Measurements from ENCODE around the gene ACIN1. TPM values are rescaled to one million over a fixed set of nuclear protein-coding genes. Genes with fewer than 3 reads are reported as not detected.

ACIN1 gene
- total and polyA plus RNA-seq, 2 of the 8 experiments (the other 6 are each of a cell fraction or from before 2014, with no cell fraction given) = 132 to 233 TPM

- Histone ChIP-seq H3K4ac (replicated peaks; ENCODE audit: insufficient read length, low read depth, low read length) (no peak overlapping the region), H2BK120ac (replicated peaks; ENCODE audit: low read depth, low read length) (no peak overlapping the region), H4K5ac (ENCODE audit: insufficient read length, low read depth, low read length) (no peak overlapping the region), H2BK15ac (ENCODE audit: low read length) (no peak overlapping the region), H3K27me3 (replicated peaks in 1 of 4; ENCODE audit: control insufficient read depth in 3 of 4, extremely low read depth in 1 of 4, insufficient read depth in 3 of 4, low read length in 3 of 4) (no peaks in the 10 kb centered on the region), H3K9ac (replicated peaks in 1 of 4; ENCODE audit: extremely low read depth in 1 of 4, low read depth in 3 of 4, low read length in 3 of 4) (peak overlapping the region in 1 of 4 experiments; percentile 32; a peak in 1 of 7 replicates), H3K79me1 (ENCODE audit: low read depth, low read length) (peaks cover 3% of the 10 kb centered on the region; the same call in 1 of the 2 replicates), H3K18ac (ENCODE audit: extremely low read depth, low read length) (no peak overlapping the region), H4K91ac (replicated peaks; ENCODE audit: insufficient read length, low read length) (no peak overlapping the region), H2AFZ (ENCODE audit: low read length) (no peak overlapping the region), H3K4me2 (ENCODE audit: insufficient read depth in 1 of 2, low read depth in 2 of 2, low read length in 2 of 2) (no peak overlapping the region), H2BK5ac (ENCODE audit: low read depth, low read length) (no peak overlapping the region), H3K79me2 (ENCODE audit: control insufficient read depth in 1 of 2, insufficient read depth in 2 of 2, low read length in 2 of 2) (peaks cover 0 to 11% of the 10 kb centered on the region in 2 experiments; a peak in 2 of 4 replicates), H3K4me1 (replicated peaks in 1 of 4; ENCODE audit: control insufficient read depth in 3 of 4, insufficient read depth in 4 of 4, low read length in 3 of 4) (peaks cover 0 to 3% (median under 1%) of the 10 kb centered on the region in 4 experiments; a peak in 1 of 7 replicates), H2AK5ac (ENCODE audit: low read depth, low read length) (no peak overlapping the region), H3K4me3 (ENCODE audit: extremely low read depth in 1 of 4, insufficient read depth in 2 of 4, low read depth in 3 of 4, low read length in 4 of 4) (no peak overlapping the region), H3K9me3 (ENCODE audit: insufficient read depth in 2 of 2, low read depth in 1 of 2, low read length in 1 of 2) (no peaks in the 10 kb centered on the region), H4K20me1 (replicated peaks in 1 of 2; ENCODE audit: control insufficient read depth in 1 of 2, insufficient read depth in 2 of 2, low read length in 2 of 2) (peaks cover 2 to 6% of the 10 kb centered on the region in 2 experiments), H3K23ac (ENCODE audit: insufficient read length) (no peak overlapping the region), H2BK20ac (ENCODE audit: low read length) (no peak overlapping the region), H3K56ac (replicated peaks; ENCODE audit: insufficient read length, low read depth, low read length) (no peak overlapping the region), H3K14ac (ENCODE audit: insufficient read length) (no peak overlapping the region), H3K36me3 (ENCODE audit: control insufficient read depth in 2 of 4, insufficient read depth in 4 of 4, low read length in 3 of 4) (peaks cover 8 to 34% (median 20%) of the 10 kb centered on the region in 4 experiments; a peak in 7 of 8 replicates), H4K8ac (ENCODE audit: extremely low read depth, insufficient read depth, low read length) (no peak overlapping the region), H2BK12ac (ENCODE audit: low read depth, low read length) (no peak overlapping the region), H3K27ac (ENCODE audit: low read depth, low read length) (no peak overlapping the region), H3K23me2 (ENCODE audit: low read depth, low read length) (no peaks in the 10 kb centered on the region)
- DNase-seq (ENCODE audit: low read depth in 1 of 2, low spot score in 2 of 2) = no peak
- TF ChIP-seq CEBPB (IDR thresholded peaks at IDR 0.05; ENCODE audit: low read depth, low read length) (no peak), TAF7 (optimal IDR thresholded peaks at IDR 0.05; ENCODE audit: borderline replicate concordance, low read depth, low read length) (no peak), RFX5 (IDR thresholded peaks at IDR 0.05; ENCODE audit: borderline replicate concordance, low read depth, low read length) (no peak), HDAC6 (IDR thresholded peaks at IDR 0.05; ENCODE audit: low read depth, low read length) (no peak)
- WGBS, 2 experiments (ENCODE audit: extremely low coverage in 1 of 2, insufficient coverage in 1 of 2, insufficient read length in 1 of 2, insufficient replicate concordance in 2 of 2, low coverage in 1 of 2, low lambda C conversion rate in 2 of 2, missing lambda C conversion rate in 1 of 2) = 82% methylated on average over 7 of the region's 7 CpGs; no CpG with 5 or more reads in 1 of the 2 experiments
- POLR2A ChIA-PET (ENCODE audit: partially characterized antibody) = interaction anchor here (0.9 to 11.2 kb wide), 10 partner anchors 7 to 67 kb away, joined by 3 to 99 read pairs (median 4); partner anchors contain the start of genes CDH24 and PSMB5
- CTCF ChIA-PET (ENCODE audit: partially characterized antibody) = interaction anchor here (1.3 to 11.9 kb wide), 11 partner anchors 12 to 94 kb away, joined by 3 to 103 read pairs (median 6); partner anchors contain the start of genes AJUBA and PSMB11
- FAIRE-seq = no peak
Observed at GRCh38 chr14:23024612-23025075, 70.3 kb downstream of the ACIN1 start.
